GM23338 (cell line): ENCODE results near the gene MAPK12. TPM values are rescaled to one million over a fixed set of nuclear protein-coding genes. Genes with fewer than 3 reads are reported as not detected.

Experiments used
- ATAC-seq: fragments of 200-7000 bp; cut with Tn5 transposase; 3 replicates; pipeline ENCODE4 v1.9.1; 2020
- DNase-seq: peaks from one replicate; pipeline ENCODE4 v3.0.0-alpha.2; 2015; ENCODE audit warnings: low spot score
- H2AFZ ChIP-seq: fragments of 200-600 bp; sonication (generic); 2 replicates; pipeline ENCODE4 v1.8.0; 2016; ENCODE audit warnings: antibody characterized with exemption, mild to moderate bottlenecking, moderate library complexity
- H3F3A ChIP-seq: fragments of 200-600 bp; sonication (generic); replicated peaks from 2 replicates; pipeline ENCODE4 v1.8.0; 2017; ENCODE audit warnings: antibody characterized with exemption, mixed run types, low read depth
- H3K27ac ChIP-seq: fragments of 200-600 bp; sonication (generic); 2 replicates; pipeline ENCODE4 v1.6.1; 2016; ENCODE audit warnings: low read depth
- H3K27me3 ChIP-seq: fragments of 200-600 bp; sonication (generic); 2 replicates; pipeline ENCODE4 v1.8.0; 2016; ENCODE audit warnings: mild to moderate bottlenecking, mixed run types, moderate library complexity; ENCODE audit not compliant: insufficient read depth
- H3K36me3 ChIP-seq: fragments of 200-600 bp; sonication (generic); 2 replicates; pipeline ENCODE4 v1.8.0; 2016; ENCODE audit warnings: mild to moderate bottlenecking; ENCODE audit not compliant: insufficient read depth
- H3K4me1 ChIP-seq: fragments of 200-600 bp; sonication (generic); 2 replicates; pipeline ENCODE4 v1.8.0; 2016; ENCODE audit warnings: mild to moderate bottlenecking, moderate library complexity; ENCODE audit not compliant: insufficient read depth
- H3K4me2 ChIP-seq: fragments of 200-600 bp; sonication (generic); 2 replicates; pipeline ENCODE4 v1.7.1; 2017; ENCODE audit warnings: mixed run types
- H3K4me3 ChIP-seq: fragments of 200-600 bp; sonication (generic); 2 replicates; pipeline ENCODE4 v1.6.1; 2016; ENCODE audit warnings: mixed run types
- H3K79me2 ChIP-seq: fragments of 200-600 bp; sonication (generic); replicated peaks from 2 replicates; pipeline ENCODE4 v1.8.0; 2017; ENCODE audit warnings: mild to moderate bottlenecking; ENCODE audit not compliant: insufficient read depth
- H3K9me2 ChIP-seq: fragments of 200-600 bp; sonication (generic); 2 replicates; pipeline ENCODE4 v1.8.0; 2017; ENCODE audit not compliant: insufficient read depth
- H4K20me1 ChIP-seq: fragments of 200-600 bp; sonication (generic); replicated peaks from 2 replicates; pipeline ENCODE4 v1.8.0; 2017; ENCODE audit warnings: mild to moderate bottlenecking; ENCODE audit not compliant: insufficient read depth
- H3K27ac Mint-ChIP-seq: 2 replicates; pipeline ENCODE4 v1.8.0; 2020; ENCODE audit warnings: inconsistent platforms, mild to moderate bottlenecking, moderate library complexity, mixed read lengths
- H3K27me3 Mint-ChIP-seq: 3 replicates; pipeline ENCODE4 v1.8.0; 2022; ENCODE audit warnings: low read depth, mild to moderate bottlenecking, moderate library complexity, mixed read lengths, inconsistent platforms; ENCODE audit not compliant: insufficient read depth, poor library complexity
- H3K36me3 Mint-ChIP-seq: 3 replicates; pipeline ENCODE4 v1.8.0; 2021; ENCODE audit warnings: low read depth, mild to moderate bottlenecking, inconsistent platforms, moderate library complexity, mixed read lengths
- H3K4me1 Mint-ChIP-seq: 3 replicates; pipeline ENCODE4 v1.8.0; 2020; ENCODE audit warnings: mild to moderate bottlenecking, inconsistent platforms, mixed read lengths
- H3K4me3 Mint-ChIP-seq: 3 replicates; pipeline ENCODE4 v1.8.0; 2021; ENCODE audit warnings: moderate library complexity, mild to moderate bottlenecking, inconsistent platforms, mixed read lengths
- H3K9me3 Mint-ChIP-seq: 3 replicates; pipeline ENCODE4 v1.8.0; 2020; ENCODE audit warnings: moderate library complexity, mild to moderate bottlenecking, inconsistent platforms, mixed read lengths
- CREB1 ChIP-seq: fragments of 250-450 bp; sonication (Bioruptor Pico); IDR thresholded peaks from 2 replicates; pipeline ENCODE4 v1.5.0; 2020; ENCODE audit warnings: low read depth, mild to moderate bottlenecking, moderate library complexity
- JUNB ChIP-seq: IDR thresholded peaks from one replicate; pipeline ENCODE4 v1.6.1; 2016; ENCODE audit warnings: antibody characterized with exemption; ENCODE audit not compliant: unreplicated experiment
- ZNF114 ChIP-seq: fragments of 250-450 bp; sonication (Bioruptor Pico); IDR thresholded peaks from 2 replicates; pipeline ENCODE4 v1.5.0; 2020; ENCODE audit warnings: mild to moderate bottlenecking, moderate library complexity
- polyA plus RNA-seq: library from polyadenylated mRNA; unstranded; fragments of >200 nt; fragmentation: Nextera tagmentation; extraction: Ambion mirVana; gene quantifications from 2 replicates; pipeline ENCODE4 v1.2.1, GENCODE V29; 2016
- total RNA-seq: library from RNA; depleted of rRNA; stranded (reverse); fragments of >200 nt; shearing (Covaris generic); gene quantifications from 2 replicates; pipeline ENCODE4 v1.2.3, GENCODE V29; 2014
- TF ChIP-seq, protein P1 (sequence below), 2 experiments: fragments of 200-600 bp in 1 of 2; sonication (generic) in 1 of 2; conservative IDR thresholded peaks; 2 replicates each; pipeline versions ENCODE4 v1.5.1 to v1.6.1; 2016 to 2017; ENCODE audit warnings: antibody characterized with exemption in 2 of 2, low read depth in 2 of 2, mild to moderate bottlenecking in 2 of 2, moderate library complexity in 1 of 2
- TF ChIP-seq, protein P2 (sequence below): IDR thresholded peaks from one replicate; pipeline ENCODE4 v1.6.1; 2018; ENCODE audit warnings: antibody characterized with exemption; ENCODE audit not compliant: unreplicated experiment
- TF ChIP-seq, protein P3 (sequence below): IDR thresholded peaks from 2 replicates; pipeline ENCODE4 v1.6.1; 2016; ENCODE audit warnings: antibody characterized with exemption

Gene MAPK12
- total and polyA plus RNA-seq, 2 experiments from 2014 or later: 10.4 to 26.1 TPM

DNA sequence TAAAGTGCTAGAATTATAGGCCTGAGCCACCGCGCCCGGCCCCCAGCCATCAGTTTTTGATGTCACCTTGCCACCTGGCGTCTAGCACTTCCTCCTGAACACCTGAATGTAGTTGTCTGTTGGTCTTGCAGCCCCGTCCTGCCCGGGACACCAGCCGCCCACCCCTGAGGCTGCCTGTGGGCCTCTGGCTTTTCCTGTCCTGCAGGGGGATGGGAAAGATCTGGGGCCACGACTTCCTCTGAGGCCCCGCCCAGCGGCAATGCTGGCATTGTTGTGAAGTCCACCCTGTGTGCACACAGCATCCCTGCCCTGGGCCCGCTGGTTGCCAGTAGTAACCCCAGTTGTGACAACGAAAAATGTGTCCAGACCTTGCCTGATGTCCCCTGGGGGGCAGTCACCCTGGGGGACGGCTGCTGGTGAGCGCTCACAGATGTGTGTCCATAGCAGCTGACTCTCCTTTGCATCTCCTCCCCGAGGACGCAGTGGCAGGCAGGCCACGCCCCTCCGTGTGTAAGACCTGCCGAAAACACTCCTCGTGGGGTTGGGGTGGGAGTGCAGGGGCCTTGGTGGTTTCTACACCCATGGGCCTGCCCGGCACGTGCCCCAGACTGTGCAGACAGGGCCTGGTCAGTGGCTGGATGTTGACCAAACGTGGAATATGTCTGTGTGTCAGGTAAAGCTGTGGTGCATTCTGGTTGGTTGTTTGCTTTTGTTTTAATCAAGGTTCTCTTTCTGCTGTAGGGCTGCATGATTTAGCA, 53.9 kb downstream of the MAPK12 start:
- Mint-ChIP-seq H3K4me1 (0 out of 3 replicates have a peak, but pooled peaks cover 3% of the 10 kb centered on the region), H3K27me3 (peaks cover 9% of the 10 kb centered on the region), H3K36me3 (peaks cover 42% of the 10 kb centered on the region), H3K27ac (no peak overlapping the region), H3K9me3 (peaks cover 6% of the 10 kb centered on the region; the same call in 2 of the 3 replicates), H3K4me3 (no peak overlapping the region)
- Histone ChIP-seq H4K20me1 (peaks cover 9% of the 10 kb centered on the region), H3K4me1 (no peaks in the 10 kb centered on the region), H3K79me2 (peaks cover 27% of the 10 kb centered on the region), H3K4me3 (no peak overlapping the region), H3K27me3 (0 out of 2 replicates have a peak, but pooled peaks cover under 1% of the 10 kb centered on the region), H3K4me2 (no peak overlapping the region), H3K36me3 (peaks cover 7% of the 10 kb centered on the region; the same call in 1 of the 2 replicates), H3K9me2 (no peaks in the 10 kb centered on the region), H2AFZ (no peak overlapping the region), H3K27ac (no peak overlapping the region), H3F3A (peaks cover 5% of the 10 kb centered on the region; the same call in 1 of the 2 replicates)
- TF ChIP-seq ZNF114 (CRISPR knock-in tag) (no peak), JUNB (no peak), CREB1 (CRISPR knock-in tag) (no peak)
- TF ChIP-seq, protein P1, sequence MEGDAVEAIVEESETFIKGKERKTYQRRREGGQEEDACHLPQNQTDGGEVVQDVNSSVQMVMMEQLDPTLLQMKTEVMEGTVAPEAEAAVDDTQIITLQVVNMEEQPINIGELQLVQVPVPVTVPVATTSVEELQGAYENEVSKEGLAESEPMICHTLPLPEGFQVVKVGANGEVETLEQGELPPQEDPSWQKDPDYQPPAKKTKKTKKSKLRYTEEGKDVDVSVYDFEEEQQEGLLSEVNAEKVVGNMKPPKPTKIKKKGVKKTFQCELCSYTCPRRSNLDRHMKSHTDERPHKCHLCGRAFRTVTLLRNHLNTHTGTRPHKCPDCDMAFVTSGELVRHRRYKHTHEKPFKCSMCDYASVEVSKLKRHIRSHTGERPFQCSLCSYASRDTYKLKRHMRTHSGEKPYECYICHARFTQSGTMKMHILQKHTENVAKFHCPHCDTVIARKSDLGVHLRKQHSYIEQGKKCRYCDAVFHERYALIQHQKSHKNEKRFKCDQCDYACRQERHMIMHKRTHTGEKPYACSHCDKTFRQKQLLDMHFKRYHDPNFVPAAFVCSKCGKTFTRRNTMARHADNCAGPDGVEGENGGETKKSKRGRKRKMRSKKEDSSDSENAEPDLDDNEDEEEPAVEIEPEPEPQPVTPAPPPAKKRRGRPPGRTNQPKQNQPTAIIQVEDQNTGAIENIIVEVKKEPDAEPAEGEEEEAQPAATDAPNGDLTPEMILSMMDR (conservative IDR thresholded peaks at IDR 0.05; ENCODE audit: low read depth in 2 of 2): no peak
- TF ChIP-seq, protein P2, sequence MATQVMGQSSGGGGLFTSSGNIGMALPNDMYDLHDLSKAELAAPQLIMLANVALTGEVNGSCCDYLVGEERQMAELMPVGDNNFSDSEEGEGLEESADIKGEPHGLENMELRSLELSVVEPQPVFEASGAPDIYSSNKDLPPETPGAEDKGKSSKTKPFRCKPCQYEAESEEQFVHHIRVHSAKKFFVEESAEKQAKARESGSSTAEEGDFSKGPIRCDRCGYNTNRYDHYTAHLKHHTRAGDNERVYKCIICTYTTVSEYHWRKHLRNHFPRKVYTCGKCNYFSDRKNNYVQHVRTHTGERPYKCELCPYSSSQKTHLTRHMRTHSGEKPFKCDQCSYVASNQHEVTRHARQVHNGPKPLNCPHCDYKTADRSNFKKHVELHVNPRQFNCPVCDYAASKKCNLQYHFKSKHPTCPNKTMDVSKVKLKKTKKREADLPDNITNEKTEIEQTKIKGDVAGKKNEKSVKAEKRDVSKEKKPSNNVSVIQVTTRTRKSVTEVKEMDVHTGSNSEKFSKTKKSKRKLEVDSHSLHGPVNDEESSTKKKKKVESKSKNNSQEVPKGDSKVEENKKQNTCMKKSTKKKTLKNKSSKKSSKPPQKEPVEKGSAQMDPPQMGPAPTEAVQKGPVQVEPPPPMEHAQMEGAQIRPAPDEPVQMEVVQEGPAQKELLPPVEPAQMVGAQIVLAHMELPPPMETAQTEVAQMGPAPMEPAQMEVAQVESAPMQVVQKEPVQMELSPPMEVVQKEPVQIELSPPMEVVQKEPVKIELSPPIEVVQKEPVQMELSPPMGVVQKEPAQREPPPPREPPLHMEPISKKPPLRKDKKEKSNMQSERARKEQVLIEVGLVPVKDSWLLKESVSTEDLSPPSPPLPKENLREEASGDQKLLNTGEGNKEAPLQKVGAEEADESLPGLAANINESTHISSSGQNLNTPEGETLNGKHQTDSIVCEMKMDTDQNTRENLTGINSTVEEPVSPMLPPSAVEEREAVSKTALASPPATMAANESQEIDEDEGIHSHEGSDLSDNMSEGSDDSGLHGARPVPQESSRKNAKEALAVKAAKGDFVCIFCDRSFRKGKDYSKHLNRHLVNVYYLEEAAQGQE: no peak
- DNase-seq (no peak), ATAC-seq (no peak)

DNA sequence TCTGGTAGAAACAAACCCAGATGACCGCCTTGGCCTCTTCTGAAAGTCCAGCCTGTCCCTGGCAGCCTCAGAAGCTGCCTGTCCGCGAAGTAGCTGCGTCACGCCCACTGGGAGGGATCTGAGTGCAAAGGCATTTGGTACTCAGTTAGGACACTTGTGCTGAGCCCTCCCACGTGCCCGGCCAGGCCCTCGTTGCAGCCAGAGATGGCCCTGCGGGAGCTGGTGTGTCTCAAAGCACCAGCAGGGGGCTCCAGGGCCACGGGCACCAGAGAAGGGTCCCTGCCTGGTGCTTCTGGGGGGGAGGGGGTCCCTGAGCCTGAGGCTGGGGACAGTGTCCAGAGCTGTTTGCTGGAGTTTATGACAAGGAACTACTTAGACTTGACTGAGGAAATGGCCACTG, 54.9 kb downstream of the MAPK12 start:
- Mint-ChIP-seq H3K9me3 (peaks cover 6% of the 10 kb centered on the region; the same call in 2 of the 3 replicates), H3K36me3 (peaks cover 43% of the 10 kb centered on the region), H3K4me1 (peaks cover 10% of the 10 kb centered on the region), H3K4me3 (no peak overlapping the region), H3K27ac (no peak overlapping the region), H3K27me3 (peaks cover 15% of the 10 kb centered on the region)
- ATAC-seq (peak; percentile 79), DNase-seq (peak; percentile 88)
- Histone ChIP-seq H3K79me2 (peaks cover 28% of the 10 kb centered on the region), H3K4me3 (no peak overlapping the region), H3K36me3 (peaks cover 7% of the 10 kb centered on the region; the same call in 1 of the 2 replicates), H3F3A (peaks cover 5% of the 10 kb centered on the region; the same call in 1 of the 2 replicates), H2AFZ (no peak overlapping the region), H3K9me2 (no peaks in the 10 kb centered on the region), H3K4me2 (no peak overlapping the region), H3K4me1 (peaks cover 8% of the 10 kb centered on the region; the same call in 1 of the 2 replicates), H4K20me1 (peaks cover 9% of the 10 kb centered on the region), H3K27me3 (peaks cover 9% of the 10 kb centered on the region; the same call in 1 of the 2 replicates), H3K27ac (no peak overlapping the region)
- TF ChIP-seq, protein P3, sequence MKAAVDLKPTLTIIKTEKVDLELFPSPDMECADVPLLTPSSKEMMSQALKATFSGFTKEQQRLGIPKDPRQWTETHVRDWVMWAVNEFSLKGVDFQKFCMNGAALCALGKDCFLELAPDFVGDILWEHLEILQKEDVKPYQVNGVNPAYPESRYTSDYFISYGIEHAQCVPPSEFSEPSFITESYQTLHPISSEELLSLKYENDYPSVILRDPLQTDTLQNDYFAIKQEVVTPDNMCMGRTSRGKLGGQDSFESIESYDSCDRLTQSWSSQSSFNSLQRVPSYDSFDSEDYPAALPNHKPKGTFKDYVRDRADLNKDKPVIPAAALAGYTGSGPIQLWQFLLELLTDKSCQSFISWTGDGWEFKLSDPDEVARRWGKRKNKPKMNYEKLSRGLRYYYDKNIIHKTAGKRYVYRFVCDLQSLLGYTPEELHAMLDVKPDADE: no peak
- no peak for TF ChIP-seq JUNB
- TF ChIP-seq, protein P1 (conservative IDR thresholded peaks at IDR 0.05; ENCODE audit: low read depth in 2 of 2): peak; percentile 67
